SU-DHL-6 (cell line): ENCODE data around the gene ATG4A.

Source experiments
- H2AFZ ChIP-seq: fragments of 200-600 bp; sonication (generic); 2 replicates; pipeline ENCODE4 v1.6.1; 2014; ENCODE audit warnings: low read depth, mild to moderate bottlenecking, moderate library complexity, mixed read lengths, antibody characterized with exemption, low read length; ENCODE audit not compliant: severe bottlenecking
- H3F3A ChIP-seq: fragments of 200-600 bp; shearing (Covaris generic); 2 replicates; pipeline ENCODE4 v1.6.0; 2016; ENCODE audit warnings: antibody characterized with exemption, mild to moderate bottlenecking; ENCODE audit not compliant: insufficient read depth
- H3K27ac ChIP-seq: fragments of 200-600 bp; sonication (generic); 2 replicates; pipeline ENCODE4 v1.5.1; 2016; ENCODE audit warnings: low read depth, mild to moderate bottlenecking, low read length, moderate library complexity, mixed read lengths
- H3K27me3 ChIP-seq: fragments of 200-600 bp; sonication (generic), shearing (Covaris generic); 2 replicates; pipeline ENCODE4 v1.6.0; 2014; ENCODE audit warnings: mild to moderate bottlenecking, low read length
- H3K36me3 ChIP-seq: fragments of 200-600 bp; sonication (generic); 2 replicates; pipeline ENCODE4 v1.6.1; 2014; ENCODE audit warnings: mild to moderate bottlenecking, low read length, mixed read lengths
- H3K4me2 ChIP-seq: fragments of 300-600, 200-600 bp; shearing (Covaris generic), sonication (generic); 2 replicates; pipeline ENCODE4 v1.6.0; 2014; ENCODE audit warnings: low read length, low read depth, mild to moderate bottlenecking; ENCODE audit not compliant: poor library complexity, severe bottlenecking
- H3K4me3 ChIP-seq: fragments of 200-600 bp; sonication (generic); 2 replicates; pipeline ENCODE4 v1.5.1; 2014; ENCODE audit warnings: antibody characterized with exemption, low read length, mild to moderate bottlenecking, mixed read lengths; ENCODE audit not compliant: insufficient read depth, poor library complexity, severe bottlenecking
- H3K79me2 ChIP-seq: fragments of 200-600 bp; sonication (generic); 2 replicates; pipeline ENCODE4 v1.6.1; 2014; ENCODE audit warnings: mild to moderate bottlenecking, low read length, moderate library complexity; ENCODE audit not compliant: insufficient read depth
- H3K9ac ChIP-seq: fragments of 200-600 bp; sonication (generic); 2 replicates; pipeline ENCODE4 v1.7.0; 2014; ENCODE audit warnings: mild to moderate bottlenecking, low read length
- H3K9me2 ChIP-seq: fragments of 200-600 bp; sonication (generic); replicated peaks from 2 replicates; pipeline ENCODE4 v1.6.1; 2014; ENCODE audit warnings: low read length; ENCODE audit not compliant: insufficient read depth
- H3K9me3 ChIP-seq: fragments of 200-600 bp; sonication (generic); 2 replicates; pipeline ENCODE4 v1.6.1; 2014; ENCODE audit warnings: low read length, mixed read lengths; ENCODE audit not compliant: insufficient read depth
- H4K20me1 ChIP-seq: fragments of 200-600 bp; sonication (generic); 2 replicates; pipeline ENCODE4 v1.6.1; 2014; ENCODE audit warnings: low read depth, mild to moderate bottlenecking, antibody characterized with exemption, low read length, moderate library complexity, mixed read lengths
- EZH2phosphoT487 ChIP-seq: fragments of 200-600 bp; sonication (generic), shearing (Covaris generic); conservative IDR thresholded peaks from 2 replicates; pipeline ENCODE4 v1.6.1; 2018; ENCODE audit warnings: mild to moderate bottlenecking, antibody characterized with exemption, low read length, moderate library complexity, mixed read lengths
- TF ChIP-seq, protein P1 (sequence below): fragments of 200-600 bp; sonication (generic); IDR thresholded peaks from one replicate; pipeline ENCODE4 v1.5.1; 2017; ENCODE audit warnings: antibody characterized with exemption, mild to moderate bottlenecking, low read length, moderate library complexity; ENCODE audit not compliant: insufficient read depth, poor library complexity, severe bottlenecking

The ATG4A gene

GRCh38 chrX:108122748-108123147 is 31.2 kb downstream of the ATG4A start:
- H3K4me2 ChIP-seq = no peak overlapping the region
- no peaks in the 10 kb centered on the region for H3K9me3 ChIP-seq
- H3K79me2 ChIP-seq = no peaks in the 10 kb centered on the region
- H4K20me1 ChIP-seq = no peaks in the 10 kb centered on the region
- H3K36me3 ChIP-seq = no peaks in the 10 kb centered on the region
- no peak overlapping the region for H3K4me3 ChIP-seq
- TF ChIP-seq EZH2phosphoT487 = no peak
- TF ChIP-seq, protein P1, sequence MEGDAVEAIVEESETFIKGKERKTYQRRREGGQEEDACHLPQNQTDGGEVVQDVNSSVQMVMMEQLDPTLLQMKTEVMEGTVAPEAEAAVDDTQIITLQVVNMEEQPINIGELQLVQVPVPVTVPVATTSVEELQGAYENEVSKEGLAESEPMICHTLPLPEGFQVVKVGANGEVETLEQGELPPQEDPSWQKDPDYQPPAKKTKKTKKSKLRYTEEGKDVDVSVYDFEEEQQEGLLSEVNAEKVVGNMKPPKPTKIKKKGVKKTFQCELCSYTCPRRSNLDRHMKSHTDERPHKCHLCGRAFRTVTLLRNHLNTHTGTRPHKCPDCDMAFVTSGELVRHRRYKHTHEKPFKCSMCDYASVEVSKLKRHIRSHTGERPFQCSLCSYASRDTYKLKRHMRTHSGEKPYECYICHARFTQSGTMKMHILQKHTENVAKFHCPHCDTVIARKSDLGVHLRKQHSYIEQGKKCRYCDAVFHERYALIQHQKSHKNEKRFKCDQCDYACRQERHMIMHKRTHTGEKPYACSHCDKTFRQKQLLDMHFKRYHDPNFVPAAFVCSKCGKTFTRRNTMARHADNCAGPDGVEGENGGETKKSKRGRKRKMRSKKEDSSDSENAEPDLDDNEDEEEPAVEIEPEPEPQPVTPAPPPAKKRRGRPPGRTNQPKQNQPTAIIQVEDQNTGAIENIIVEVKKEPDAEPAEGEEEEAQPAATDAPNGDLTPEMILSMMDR = no peak
- H3K9ac ChIP-seq = no peak overlapping the region
- no peaks in the 10 kb centered on the region for H3K27me3 ChIP-seq
- H3F3A ChIP-seq = no peaks in the 10 kb centered on the region
- no peaks in the 10 kb centered on the region for H3K9me2 ChIP-seq
- H2AFZ ChIP-seq = no peak overlapping the region
- H3K27ac ChIP-seq = no peak overlapping the region

- H3K4me2 ChIP-seq = no peak overlapping the region
- no peaks in the 10 kb centered on the region for H3K27me3 ChIP-seq
- no peaks in the 10 kb centered on the region for H3F3A ChIP-seq
- no peaks in the 10 kb centered on the region for H3K9me3 ChIP-seq
- no peak overlapping the region for H3K27ac ChIP-seq
- H3K9ac ChIP-seq = no peak overlapping the region
- no peaks in the 10 kb centered on the region for H4K20me1 ChIP-seq
- no peaks in the 10 kb centered on the region for H3K9me2 ChIP-seq
- no peaks in the 10 kb centered on the region for H3K79me2 ChIP-seq
- no peak overlapping the region for H2AFZ ChIP-seq
- no peak overlapping the region for H3K4me3 ChIP-seq
- no peaks in the 10 kb centered on the region for H3K36me3 ChIP-seq
- TF ChIP-seq EZH2phosphoT487 = no peak
- TF ChIP-seq, protein P1 = no peak
Observed at GRCh38 chrX:108123591-108124366, 32.2 kb downstream of the ATG4A start.

DNA sequence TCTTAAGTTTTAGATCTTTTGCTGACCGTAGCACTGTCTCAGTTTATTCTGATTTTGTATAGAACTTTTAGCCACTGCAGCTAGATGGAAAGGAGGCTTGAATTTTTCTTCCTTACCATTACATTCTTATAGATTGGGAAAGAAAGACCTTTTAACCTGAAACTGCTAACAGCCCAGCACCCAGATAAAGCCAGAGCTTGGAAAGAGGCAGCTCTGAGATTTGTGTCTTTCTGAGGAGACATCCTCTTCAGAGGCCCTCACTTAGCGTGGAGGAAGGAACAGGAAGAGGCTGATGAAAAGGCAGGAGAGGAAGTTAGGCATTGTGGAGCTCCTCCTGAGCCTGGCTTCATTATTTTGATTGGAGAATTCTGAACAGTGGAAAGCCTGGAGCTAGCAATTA is 35.1 kb downstream of the ATG4A start:
- Histone ChIP-seq H3K4me3 (no peak overlapping the region), H3K4me2 (no peak overlapping the region), H3K27me3 (no peaks in the 10 kb centered on the region), H3K79me2 (no peaks in the 10 kb centered on the region), H3K9ac (no peak overlapping the region), H3F3A (no peaks in the 10 kb centered on the region), H3K9me3 (no peaks in the 10 kb centered on the region), H2AFZ (no peak overlapping the region), H3K27ac (no peak overlapping the region), H4K20me1 (no peaks in the 10 kb centered on the region), H3K9me2 (no peaks in the 10 kb centered on the region), H3K36me3 (no peaks in the 10 kb centered on the region)
- TF ChIP-seq EZH2phosphoT487 = no peak
- TF ChIP-seq, protein P1 = no peak
